ENCODE results near the gene HLA-DPA1.
A peak's percentile ranks its signal among the peaks of the same experiment; 100 is the strongest.
"Not testable (repeated sequence)": the region's sequence is repeated elsewhere in the genome, so short reads cannot be mapped to it uniquely, and the experiment has no call there.

HLA-DPA1 gene

GRCh38 chr6:33073431-33073871 lies at the start of gene HLA-DPA1:
Gene HLA-DPA1, minus strand, starts transcription at chr6:33073649.
- no peak for DNase-seq (ENCODE audit: low read depth in 2 of 2)

- DNase-seq (ENCODE audit: low read depth in 2 of 2) = no peak
Observed at GRCh38 chr6:33123181-33123580, 49.7 kb upstream of the HLA-DPA1 start.

GRCh38 chr6:33120001-33120400 lies 46.6 kb upstream of the HLA-DPA1 start:
- no peak for DNase-seq (ENCODE audit: low read depth in 2 of 2)

GRCh38 chr6:33118525-33119123 lies 45.2 kb upstream of the HLA-DPA1 start:
- no peak for DNase-seq (ENCODE audit: low read depth in 2 of 2)

- no peak for DNase-seq (ENCODE audit: low read depth in 2 of 2)
Observed at GRCh38 chr6:33117811-33118277, 44.4 kb upstream of the HLA-DPA1 start.

GRCh38 chr6:33116841-33117711 lies 43.6 kb upstream of the HLA-DPA1 start:
- no peak for DNase-seq (ENCODE audit: low read depth in 2 of 2)

GRCh38 chr6:33116417-33116816 lies 43.0 kb upstream of the HLA-DPA1 start:
- no peak for DNase-seq (ENCODE audit: low read depth in 2 of 2)

- DNase-seq (ENCODE audit: low read depth in 2 of 2) = no peak
Observed at GRCh38 chr6:33114406-33114805, 41.0 kb upstream of the HLA-DPA1 start.

- no peak for DNase-seq (ENCODE audit: low read depth in 2 of 2)
Observed at GRCh38 chr6:33113755-33114154, 40.3 kb upstream of the HLA-DPA1 start.

GRCh38 chr6:33112148-33112547 lies 38.7 kb upstream of the HLA-DPA1 start:
- no peak for DNase-seq (ENCODE audit: low read depth in 2 of 2)

- DNase-seq (ENCODE audit: low read depth in 2 of 2) = no peak
Observed at GRCh38 chr6:33108307-33108706, 34.9 kb upstream of the HLA-DPA1 start.

GRCh38 chr6:33107641-33108040 lies 34.2 kb upstream of the HLA-DPA1 start:
- DNase-seq (ENCODE audit: low read depth in 2 of 2) = no peak

GRCh38 chr6:33105916-33106871 lies 32.7 kb upstream of the HLA-DPA1 start:
- no peak for DNase-seq (ENCODE audit: low read depth in 2 of 2)

GRCh38 chr6:33105386-33105785 lies 31.9 kb upstream of the HLA-DPA1 start:
- no peak for DNase-seq (ENCODE audit: low read depth in 2 of 2)

GRCh38 chr6:33104887-33105286 lies 31.4 kb upstream of the HLA-DPA1 start:
- no peak for DNase-seq (ENCODE audit: low read depth in 2 of 2)

GRCh38 chr6:33103776-33104175 lies 30.3 kb upstream of the HLA-DPA1 start:
- DNase-seq (ENCODE audit: low read depth in 2 of 2) = no peak

GRCh38 chr6:33101121-33101737 lies 27.8 kb upstream of the HLA-DPA1 start:
- not testable (repeated sequence) for DNase-seq (ENCODE audit: low read depth in 2 of 2)

GRCh38 chr6:33095681-33096080 lies 22.2 kb upstream of the HLA-DPA1 start:
- DNase-seq (ENCODE audit: low read depth in 2 of 2) = no peak

GRCh38 chr6:33093855-33094254 lies 20.4 kb upstream of the HLA-DPA1 start:
- DNase-seq (ENCODE audit: low read depth in 2 of 2) = no peak

GRCh38 chr6:33092385-33092784 lies 18.9 kb upstream of the HLA-DPA1 start:
- DNase-seq (ENCODE audit: low read depth in 2 of 2) = no peak

GRCh38 chr6:33091957-33092356 lies 18.5 kb upstream of the HLA-DPA1 start:
- DNase-seq (ENCODE audit: low read depth in 2 of 2) = peak; percentile 47 to 57

Measured in stimulated activated CD4-positive, alpha-beta T cell treated with anti-CD3 and anti-CD28 coated beads, Interleukin-15, amount 100 ng/mL, for 48 hours (primary cell).